ENCODE measurements around the gene ARL11. TPM values are rescaled to one million over a fixed set of nuclear protein-coding genes. Genes with fewer than 3 reads are reported as not detected.

The ARL11 gene
- total RNA-seq, 1 donor from 2014 or later = 0.20 TPM

DNA sequence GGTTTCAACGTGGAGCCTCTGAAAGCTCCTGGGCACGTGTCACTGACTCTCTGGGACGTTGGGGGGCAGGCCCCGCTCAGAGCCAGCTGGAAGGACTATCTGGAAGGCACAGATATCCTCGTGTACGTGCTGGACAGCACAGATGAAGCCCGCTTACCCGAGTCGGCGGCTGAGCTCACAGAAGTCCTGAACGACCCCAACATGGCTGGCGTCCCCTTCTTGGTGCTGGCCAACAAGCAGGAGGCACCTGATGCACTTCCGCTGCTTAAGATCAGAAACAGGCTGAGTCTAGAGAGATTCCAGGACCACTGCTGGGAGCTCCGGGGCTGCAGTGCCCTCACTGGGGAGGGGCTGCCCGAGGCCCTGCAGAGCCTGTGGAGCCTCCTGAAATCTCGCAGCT, 2.3 kb downstream of the ARL11 start:
- Mint-ChIP-seq H3K27me3 (ENCODE audit: low read depth) (no peaks in the 10 kb centered on the region), H3K27ac (no peak overlapping the region), H3K4me3 (no peak overlapping the region), H3K36me3 (no peaks in the 10 kb centered on the region), H3K9me3 (no peaks in the 10 kb centered on the region), H3K4me1 (peaks cover 7% of the 10 kb centered on the region)
- DNase-seq (ENCODE audit: low spot score in 2 of 2, unreplicated experiment in 2 of 2) = no peak
- TF ChIP-seq, protein P1, sequence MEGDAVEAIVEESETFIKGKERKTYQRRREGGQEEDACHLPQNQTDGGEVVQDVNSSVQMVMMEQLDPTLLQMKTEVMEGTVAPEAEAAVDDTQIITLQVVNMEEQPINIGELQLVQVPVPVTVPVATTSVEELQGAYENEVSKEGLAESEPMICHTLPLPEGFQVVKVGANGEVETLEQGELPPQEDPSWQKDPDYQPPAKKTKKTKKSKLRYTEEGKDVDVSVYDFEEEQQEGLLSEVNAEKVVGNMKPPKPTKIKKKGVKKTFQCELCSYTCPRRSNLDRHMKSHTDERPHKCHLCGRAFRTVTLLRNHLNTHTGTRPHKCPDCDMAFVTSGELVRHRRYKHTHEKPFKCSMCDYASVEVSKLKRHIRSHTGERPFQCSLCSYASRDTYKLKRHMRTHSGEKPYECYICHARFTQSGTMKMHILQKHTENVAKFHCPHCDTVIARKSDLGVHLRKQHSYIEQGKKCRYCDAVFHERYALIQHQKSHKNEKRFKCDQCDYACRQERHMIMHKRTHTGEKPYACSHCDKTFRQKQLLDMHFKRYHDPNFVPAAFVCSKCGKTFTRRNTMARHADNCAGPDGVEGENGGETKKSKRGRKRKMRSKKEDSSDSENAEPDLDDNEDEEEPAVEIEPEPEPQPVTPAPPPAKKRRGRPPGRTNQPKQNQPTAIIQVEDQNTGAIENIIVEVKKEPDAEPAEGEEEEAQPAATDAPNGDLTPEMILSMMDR (IDR thresholded peaks at IDR 0.05; ENCODE audit: unreplicated experiment) = no peak

DNA sequence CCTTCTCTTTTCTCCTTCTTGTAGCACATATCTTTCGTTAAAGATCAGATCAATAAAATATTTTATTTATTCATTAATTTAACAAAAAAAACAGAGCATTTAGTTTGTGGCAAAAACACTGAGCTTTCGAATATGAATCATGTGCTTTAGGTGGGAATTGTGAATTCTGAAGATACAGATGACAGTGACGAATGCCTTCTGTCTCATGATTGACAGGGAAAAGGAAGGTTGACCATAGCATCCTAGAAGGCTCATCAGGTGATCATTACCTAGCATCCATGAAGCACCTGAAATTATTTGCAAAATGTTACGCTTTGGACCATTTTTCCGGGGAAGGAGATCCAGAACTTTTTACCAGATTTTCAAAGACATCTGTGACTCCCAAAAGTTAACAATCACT, 3.8 kb downstream of the ARL11 start:
- Mint-ChIP-seq H3K4me1 (peaks cover 2% of the 10 kb centered on the region), H3K27ac (no peak overlapping the region), H3K36me3 (no peaks in the 10 kb centered on the region)

DNA sequence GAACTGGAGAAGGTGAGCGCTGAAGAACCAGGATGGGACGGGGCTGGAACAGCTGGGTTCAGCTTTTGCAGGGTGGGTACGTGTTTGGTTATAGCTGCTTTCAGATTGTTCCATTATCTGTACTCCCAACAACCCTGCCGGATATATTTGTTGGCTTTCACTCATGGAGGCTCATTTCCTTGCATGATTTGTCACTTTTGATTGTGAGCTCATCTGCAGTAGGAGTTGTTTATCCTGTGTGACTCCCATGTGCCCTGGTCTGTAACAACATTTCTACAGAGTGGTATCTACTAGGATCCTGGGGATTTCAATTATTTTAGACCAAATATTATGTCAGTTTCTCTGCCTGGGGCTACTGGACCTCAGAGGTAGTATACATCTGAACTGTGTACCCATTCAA, 5.4 kb downstream of the ARL11 start:
- no peaks in the 10 kb centered on the region for H3K4me1 Mint-ChIP-seq

More for the DNA sequence above, 3.8 kb downstream of the ARL11 start:
- no peak for DNase-seq (ENCODE audit: low spot score in 2 of 2, unreplicated experiment in 2 of 2)
- Mint-ChIP-seq H3K4me3 (no peak overlapping the region), H3K9me3 (no peaks in the 10 kb centered on the region), H3K27me3 (ENCODE audit: low read depth) (no peaks in the 10 kb centered on the region)
- TF ChIP-seq, protein P1 (IDR thresholded peaks at IDR 0.05; ENCODE audit: unreplicated experiment) = no peak

DNA sequence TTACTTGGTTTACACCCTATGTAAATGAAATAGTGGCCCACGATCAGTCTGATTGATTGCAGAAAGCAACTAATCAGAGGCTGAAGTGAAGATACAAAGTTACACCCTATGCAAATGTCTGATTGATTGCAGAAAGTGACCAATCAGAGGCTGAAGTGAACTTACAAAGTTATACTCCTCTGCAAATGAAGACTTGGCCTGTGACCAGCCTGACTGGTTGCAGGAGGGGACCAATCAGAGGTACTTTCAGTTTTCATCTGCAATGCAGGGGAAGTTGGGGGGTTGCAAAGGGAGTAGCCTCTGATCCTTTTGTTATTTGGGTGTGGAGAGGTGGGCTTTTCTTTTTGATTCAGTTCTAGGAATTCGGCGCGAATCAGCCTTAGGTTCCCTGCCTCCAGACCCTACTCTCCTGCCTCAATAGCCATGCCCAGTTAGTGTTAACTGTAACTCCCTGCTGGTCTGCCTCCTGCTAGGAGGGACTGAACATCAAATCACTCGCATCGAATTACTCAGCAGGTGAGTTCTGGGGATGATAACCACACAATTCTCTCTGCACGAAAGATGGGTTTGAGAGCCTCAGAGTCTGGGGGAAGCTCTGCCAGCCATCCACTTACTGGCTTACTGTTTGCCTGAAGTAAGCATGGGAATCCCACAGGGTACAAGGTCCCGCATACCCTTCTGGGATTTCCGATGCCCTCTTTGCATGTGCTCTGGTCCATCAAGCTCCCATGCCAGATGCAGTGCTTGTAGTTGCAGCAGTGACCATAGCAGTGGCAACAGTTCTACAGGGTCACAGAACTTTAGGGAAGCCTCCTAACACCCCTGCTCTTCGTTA, 7.5 kb downstream of the ARL11 start:
- TF ChIP-seq, protein P1 (IDR thresholded peaks at IDR 0.05; ENCODE audit: unreplicated experiment) = no peak
- peak overlapping the region; percentile 9 for H3K4me3 Mint-ChIP-seq
- no peak overlapping the region for H3K27ac Mint-ChIP-seq
- no peaks in the 10 kb centered on the region for H3K36me3 Mint-ChIP-seq
- H3K9me3 Mint-ChIP-seq = no peaks in the 10 kb centered on the region
- DNase-seq (ENCODE audit: low spot score in 2 of 2, unreplicated experiment in 2 of 2) = no peak
- no peaks in the 10 kb centered on the region for H3K27me3 Mint-ChIP-seq (ENCODE audit: low read depth)
- no peaks in the 10 kb centered on the region for H3K4me1 Mint-ChIP-seq

More for the DNA sequence above, 5.4 kb downstream of the ARL11 start:
- H3K4me3 Mint-ChIP-seq = no peak overlapping the region
- H3K27ac Mint-ChIP-seq = no peak overlapping the region
- TF ChIP-seq, protein P1 (IDR thresholded peaks at IDR 0.05; ENCODE audit: unreplicated experiment) = no peak
- H3K9me3 Mint-ChIP-seq = no peaks in the 10 kb centered on the region
- H3K27me3 Mint-ChIP-seq (ENCODE audit: low read depth) = no peaks in the 10 kb centered on the region
- no peaks in the 10 kb centered on the region for H3K36me3 Mint-ChIP-seq
- DNase-seq (ENCODE audit: low spot score in 2 of 2, unreplicated experiment in 2 of 2) = no peak

DNA sequence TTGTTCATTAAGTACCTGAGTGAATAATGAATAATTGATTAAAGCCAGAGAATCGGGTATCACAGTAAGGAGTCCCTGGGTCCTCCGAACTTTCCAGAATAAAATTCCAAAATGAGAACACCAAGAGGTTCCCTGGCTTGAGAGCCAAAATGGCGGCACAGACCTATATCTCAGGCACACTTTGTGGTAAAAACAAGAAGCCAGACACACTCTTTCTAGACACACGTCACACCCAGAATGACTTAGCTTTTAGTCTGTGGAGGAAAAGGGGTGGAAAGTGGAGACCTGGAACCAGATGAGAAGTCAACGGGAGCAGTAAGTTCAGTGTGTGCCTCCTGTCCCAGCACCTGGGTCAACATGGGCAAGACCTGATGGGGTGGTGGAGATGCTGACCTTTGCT, 8.4 kb downstream of the ARL11 start:
- no peak overlapping the region for H3K27ac Mint-ChIP-seq
- no peaks in the 10 kb centered on the region for H3K36me3 Mint-ChIP-seq
- H3K4me1 Mint-ChIP-seq = no peaks in the 10 kb centered on the region
- TF ChIP-seq, protein P1 (IDR thresholded peaks at IDR 0.05; ENCODE audit: unreplicated experiment) = no peak
- no peaks in the 10 kb centered on the region for H3K9me3 Mint-ChIP-seq
- no peaks in the 10 kb centered on the region for H3K27me3 Mint-ChIP-seq (ENCODE audit: low read depth)
- DNase-seq (ENCODE audit: low spot score in 2 of 2, unreplicated experiment in 2 of 2) = no peak
- no peak overlapping the region for H3K4me3 Mint-ChIP-seq

All from mesothelial cell of epicardium (in vitro differentiated cells).